ENCODE measurements around the gene CD200R1.
"Not testable (repeated sequence)": the region's sequence is repeated elsewhere in the genome, so short reads cannot be mapped to it uniquely, and the experiment has no call there.

The CD200R1 gene

DNA sequence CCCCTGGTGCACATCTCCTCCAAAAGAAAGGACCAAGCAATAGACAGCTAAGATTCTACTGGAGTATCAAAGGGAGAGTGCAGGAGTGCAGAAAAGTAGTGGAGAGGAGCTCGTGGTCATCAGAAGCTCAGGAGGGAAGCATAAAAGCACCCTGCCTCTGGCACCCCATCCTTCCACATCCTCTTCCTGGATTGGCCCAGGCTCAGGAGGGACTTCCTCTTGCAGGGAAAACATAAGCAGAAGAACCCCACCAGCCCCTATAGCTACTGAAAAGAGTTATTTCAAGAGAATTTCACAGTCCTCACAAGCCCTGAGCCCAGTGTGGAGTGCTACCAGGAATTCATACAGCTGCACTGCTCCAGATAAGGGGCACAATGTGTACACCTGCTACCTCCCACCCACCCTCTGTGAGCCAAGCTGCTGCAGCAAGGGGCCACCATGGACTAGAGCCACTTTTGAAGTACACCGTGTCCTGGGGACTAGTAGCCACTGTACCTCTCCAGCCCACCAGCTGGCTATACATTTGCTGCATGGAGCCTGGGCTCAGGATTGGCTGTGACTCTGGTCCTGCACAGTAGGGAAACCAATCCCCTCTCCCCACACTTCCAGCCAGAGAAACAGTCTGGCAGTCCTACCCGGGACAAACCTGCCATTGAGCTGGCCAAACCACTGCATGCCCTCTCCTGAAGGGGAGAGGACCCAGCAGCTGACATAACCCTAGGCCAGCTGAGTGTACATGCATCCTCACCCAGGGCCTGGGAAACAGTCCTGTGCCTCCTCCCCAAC is 43.0 kb downstream of the CD200R1 start:
- TF ChIP-seq, protein P1, sequence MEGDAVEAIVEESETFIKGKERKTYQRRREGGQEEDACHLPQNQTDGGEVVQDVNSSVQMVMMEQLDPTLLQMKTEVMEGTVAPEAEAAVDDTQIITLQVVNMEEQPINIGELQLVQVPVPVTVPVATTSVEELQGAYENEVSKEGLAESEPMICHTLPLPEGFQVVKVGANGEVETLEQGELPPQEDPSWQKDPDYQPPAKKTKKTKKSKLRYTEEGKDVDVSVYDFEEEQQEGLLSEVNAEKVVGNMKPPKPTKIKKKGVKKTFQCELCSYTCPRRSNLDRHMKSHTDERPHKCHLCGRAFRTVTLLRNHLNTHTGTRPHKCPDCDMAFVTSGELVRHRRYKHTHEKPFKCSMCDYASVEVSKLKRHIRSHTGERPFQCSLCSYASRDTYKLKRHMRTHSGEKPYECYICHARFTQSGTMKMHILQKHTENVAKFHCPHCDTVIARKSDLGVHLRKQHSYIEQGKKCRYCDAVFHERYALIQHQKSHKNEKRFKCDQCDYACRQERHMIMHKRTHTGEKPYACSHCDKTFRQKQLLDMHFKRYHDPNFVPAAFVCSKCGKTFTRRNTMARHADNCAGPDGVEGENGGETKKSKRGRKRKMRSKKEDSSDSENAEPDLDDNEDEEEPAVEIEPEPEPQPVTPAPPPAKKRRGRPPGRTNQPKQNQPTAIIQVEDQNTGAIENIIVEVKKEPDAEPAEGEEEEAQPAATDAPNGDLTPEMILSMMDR (conservative IDR thresholded peaks at IDR 0.05; ENCODE audit: low read depth, low read length), result no peak
- DNase-seq (ENCODE audit: low read depth), result no peak
- no peak overlapping the region for H3K4me3 ChIP-seq (ENCODE audit: low read depth, low read length)

DNA sequence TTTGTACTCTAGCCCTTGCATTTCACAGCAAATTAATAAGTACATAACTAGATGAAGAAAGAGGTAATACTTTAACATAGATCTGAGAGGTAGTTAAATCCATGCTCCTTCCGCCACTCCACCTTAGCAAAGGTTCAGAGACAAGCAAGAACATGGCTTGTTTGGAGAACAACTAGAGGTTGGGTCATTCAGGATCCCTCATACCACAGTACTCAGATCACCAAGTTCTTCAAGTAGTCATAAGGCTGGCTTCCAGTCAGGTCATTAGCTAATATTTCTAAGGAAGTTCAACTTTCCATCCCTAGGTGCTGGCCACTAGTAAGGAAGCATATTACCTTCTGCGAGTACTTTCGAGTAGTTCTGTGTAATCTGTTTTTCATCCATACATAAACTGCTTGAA is 44.1 kb downstream of the CD200R1 start:
- peak; percentile 4 for DNase-seq (ENCODE audit: low read depth)
- H3K4me3 ChIP-seq (ENCODE audit: low read depth, low read length), result no peak overlapping the region
- TF ChIP-seq, protein P1 (conservative IDR thresholded peaks at IDR 0.05; ENCODE audit: low read depth, low read length), result no peak

DNA sequence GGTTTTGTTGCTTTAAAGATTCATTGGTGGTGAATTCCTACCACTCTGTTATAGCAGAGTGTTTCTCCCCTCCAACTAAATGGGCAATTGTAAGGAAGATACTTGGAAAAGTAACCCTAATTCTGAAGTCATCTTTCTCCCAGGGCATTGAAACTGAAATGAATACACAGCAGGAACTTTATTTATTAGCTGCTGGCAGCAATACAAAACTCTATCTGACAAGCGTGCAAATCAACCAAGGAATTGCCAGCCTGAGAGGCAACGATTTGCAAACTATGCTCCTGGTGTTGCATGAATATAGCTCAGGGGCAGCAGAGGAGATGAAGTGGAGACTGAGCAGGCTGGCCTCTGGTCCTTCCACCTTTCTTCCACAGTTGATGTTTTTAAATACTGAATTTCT is 48.9 kb downstream of the CD200R1 start:
- H3K4me3 ChIP-seq (ENCODE audit: low read depth, low read length), result no peak overlapping the region
- TF ChIP-seq, protein P1 (conservative IDR thresholded peaks at IDR 0.05; ENCODE audit: low read depth, low read length), result no peak
- DNase-seq (ENCODE audit: low read depth), result no peak

DNA sequence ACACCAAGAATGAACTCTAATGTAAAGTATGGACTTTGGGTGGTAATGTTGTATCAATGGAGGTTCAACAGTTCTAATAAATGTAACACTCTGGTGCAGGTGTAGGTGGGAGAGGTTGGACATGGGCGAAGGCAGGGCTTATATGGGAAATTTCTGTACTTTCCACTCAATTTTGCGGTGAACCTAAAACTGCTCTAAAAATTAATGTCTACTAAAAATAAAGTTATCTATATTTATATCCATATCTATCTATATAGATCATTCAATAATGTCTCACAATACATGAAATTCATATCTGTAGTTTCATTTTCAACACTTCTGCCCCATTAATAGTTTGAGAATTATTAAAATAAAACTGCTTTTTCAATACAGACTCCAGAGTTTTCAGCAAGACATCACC is 49.3 kb downstream of the CD200R1 start:
- DNase-seq (ENCODE audit: low read depth), result no peak
- H3K4me3 ChIP-seq (ENCODE audit: low read depth, low read length), result no peak overlapping the region
- TF ChIP-seq, protein P1 (conservative IDR thresholded peaks at IDR 0.05; ENCODE audit: low read depth, low read length), result no peak

DNA sequence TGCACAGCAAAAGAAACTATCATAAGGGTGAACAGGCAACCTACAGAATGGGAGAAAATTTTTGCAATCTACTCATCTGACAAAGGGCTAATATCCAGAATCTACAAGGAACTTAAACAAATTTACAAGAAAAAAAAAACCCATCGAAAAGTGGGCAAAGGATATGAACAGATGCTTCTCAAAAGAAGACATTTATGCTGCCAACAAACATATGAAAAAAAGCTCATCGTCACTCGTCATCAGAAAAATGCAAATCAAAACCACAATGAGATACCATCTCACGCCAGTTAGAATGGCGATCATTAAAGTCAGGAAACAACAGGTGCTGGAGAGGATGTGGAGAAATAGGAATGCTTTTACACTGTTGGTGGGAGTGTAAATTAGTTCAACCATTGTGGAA is 55.4 kb downstream of the CD200R1 start:
- not testable (repeated sequence) for DNase-seq (ENCODE audit: low read depth); H3K4me3 ChIP-seq (ENCODE audit: low read depth, low read length)

DNA sequence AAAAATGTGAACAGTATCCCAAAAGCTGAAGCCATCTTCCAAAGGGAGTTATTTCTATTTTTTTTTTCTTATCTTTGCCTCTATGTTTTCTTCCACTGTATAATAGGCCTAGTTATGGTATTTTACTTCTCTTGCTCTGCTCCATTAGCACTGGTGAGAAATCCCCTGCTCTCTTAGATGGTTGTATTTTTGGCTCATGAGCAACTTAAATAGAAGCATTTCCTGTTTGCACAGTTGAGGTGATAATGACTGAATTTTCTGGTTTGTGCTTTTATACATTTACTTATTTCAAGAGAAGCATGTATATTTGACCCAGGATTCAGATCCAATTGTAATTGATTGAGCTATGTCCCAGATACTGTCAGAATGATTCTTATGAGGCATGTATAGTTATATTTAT is 66.7 kb downstream of the CD200R1 start:
- H3K4me3 ChIP-seq (ENCODE audit: low read depth, low read length), result no peak overlapping the region
- TF ChIP-seq, protein P1 (conservative IDR thresholded peaks at IDR 0.05; ENCODE audit: low read depth, low read length), result no peak
- no peak for DNase-seq (ENCODE audit: low read depth)

DNA sequence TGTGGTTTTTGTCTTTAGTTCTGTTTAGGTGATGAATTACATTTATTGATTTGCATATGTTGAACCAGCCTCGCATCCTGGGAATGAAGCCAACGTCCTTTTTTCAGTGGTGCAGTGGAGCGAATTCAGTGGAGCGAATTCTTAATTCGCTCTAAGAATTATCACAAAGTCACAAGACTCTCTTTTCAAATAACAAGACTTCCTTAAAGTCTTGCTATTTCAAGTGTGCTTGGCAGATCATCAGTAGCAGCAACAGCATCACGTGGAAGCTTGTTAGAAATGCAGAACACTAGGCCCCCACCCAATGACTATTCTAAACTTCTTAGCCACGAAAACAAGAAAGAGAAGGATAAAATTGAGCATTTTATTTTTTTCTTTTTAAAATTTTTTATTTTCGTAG is 70.1 kb downstream of the CD200R1 start:
- no peak overlapping the region for H3K4me3 ChIP-seq (ENCODE audit: low read depth, low read length)
- no peak for DNase-seq (ENCODE audit: low read depth)
- TF ChIP-seq, protein P1 (conservative IDR thresholded peaks at IDR 0.05; ENCODE audit: low read depth, low read length), result no peak
